Activated CD8-positive, alpha-beta memory T cell treated with anti-CD3 and anti-CD28 coated beads, Interleukin-2, amount 10 ng/mL, durations not matched to agents 7 days and 5 days (primary cell): Measurements from ENCODE around the gene RCE1. TPM values are rescaled to one million over a fixed set of nuclear protein-coding genes. Genes with fewer than 3 reads are reported as not detected.

Experiments used
- ATAC-seq: fragments of 150-1000 bp; cut with Tn5 transposase; one replicate; pipeline ENCODE4 v1.10.0; 2021; ENCODE audit warnings: moderate library complexity
- CTCF ChIA-PET: fragments of 350-600 bp; sonication (Branson Sonifier 250); formaldehyde crosslinking; loops from one replicate; lab custom pipeline; 2021; ENCODE audit warnings: antibody characterized with exemption; lab: Charles Lee
- DNase-seq: peaks from one replicate; pipeline ENCODE4 v3.0.0-alpha.2; 2020
- H3K27ac Mint-ChIP-seq: one replicate; pipeline ENCODE4 v1.8.0; 2021; ENCODE audit warnings: mild to moderate bottlenecking, mixed read lengths
- H3K27me3 Mint-ChIP-seq: one replicate; pipeline ENCODE4 v1.8.0; 2021; ENCODE audit warnings: mixed read lengths
- H3K36me3 Mint-ChIP-seq: one replicate; pipeline ENCODE4 v1.8.0; 2021; ENCODE audit warnings: mild to moderate bottlenecking, mixed read lengths
- H3K4me1 Mint-ChIP-seq: one replicate; pipeline ENCODE4 v1.8.0; 2021; ENCODE audit warnings: mixed read lengths
- H3K4me3 Mint-ChIP-seq: one replicate; pipeline ENCODE4 v1.8.0; 2021; ENCODE audit warnings: mild to moderate bottlenecking, moderate library complexity, mixed read lengths
- H3K9me3 Mint-ChIP-seq: one replicate; pipeline ENCODE4 v1.8.0; 2022; ENCODE audit warnings: low read depth, mixed read lengths
- total RNA-seq, 2 experiments: library from RNA; stranded (reverse); gene quantifications; one replicate each; pipeline ENCODE4 v1.2.3, GENCODE V29; 2021

The RCE1 gene
- total RNA-seq, 2 experiments from 2014 or later = 24.1 to 25.7 TPM

DNA sequence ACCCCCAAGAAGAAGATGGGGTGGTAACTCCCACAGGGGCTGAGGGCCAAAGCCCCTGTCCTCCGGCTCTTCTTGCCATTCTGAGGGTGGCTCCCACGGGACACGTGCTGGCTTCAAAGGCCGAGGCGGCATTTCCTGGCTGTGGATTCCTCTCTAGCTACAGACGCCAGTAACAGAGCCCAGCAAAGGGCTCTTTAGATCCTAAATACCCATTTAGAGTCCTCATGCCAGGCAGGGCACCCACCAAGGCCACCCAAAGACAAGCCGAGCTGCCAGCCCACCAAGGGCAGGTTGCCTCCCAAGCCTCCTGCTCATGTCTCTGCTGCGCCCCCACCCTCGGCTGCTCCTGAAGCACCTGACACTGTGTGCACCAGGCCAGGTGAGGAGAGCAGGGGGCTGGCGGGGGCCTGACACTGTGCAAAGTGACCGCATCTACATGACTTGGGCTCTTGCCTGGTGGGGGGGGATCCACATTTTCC is 19.4 kb downstream of the RCE1 start:
- no peaks in the 10 kb centered on the region for H3K9me3 Mint-ChIP-seq
- DNase-seq (no peak), ATAC-seq (no peak)
- H3K4me3 Mint-ChIP-seq = no peak overlapping the region
- peaks cover 7% of the 10 kb centered on the region for H3K4me1 Mint-ChIP-seq
- no peaks in the 10 kb centered on the region for H3K36me3 Mint-ChIP-seq
- no peak overlapping the region for H3K27ac Mint-ChIP-seq
- H3K27me3 Mint-ChIP-seq = no peaks in the 10 kb centered on the region
- CTCF ChIA-PET = no interaction called here

DNA sequence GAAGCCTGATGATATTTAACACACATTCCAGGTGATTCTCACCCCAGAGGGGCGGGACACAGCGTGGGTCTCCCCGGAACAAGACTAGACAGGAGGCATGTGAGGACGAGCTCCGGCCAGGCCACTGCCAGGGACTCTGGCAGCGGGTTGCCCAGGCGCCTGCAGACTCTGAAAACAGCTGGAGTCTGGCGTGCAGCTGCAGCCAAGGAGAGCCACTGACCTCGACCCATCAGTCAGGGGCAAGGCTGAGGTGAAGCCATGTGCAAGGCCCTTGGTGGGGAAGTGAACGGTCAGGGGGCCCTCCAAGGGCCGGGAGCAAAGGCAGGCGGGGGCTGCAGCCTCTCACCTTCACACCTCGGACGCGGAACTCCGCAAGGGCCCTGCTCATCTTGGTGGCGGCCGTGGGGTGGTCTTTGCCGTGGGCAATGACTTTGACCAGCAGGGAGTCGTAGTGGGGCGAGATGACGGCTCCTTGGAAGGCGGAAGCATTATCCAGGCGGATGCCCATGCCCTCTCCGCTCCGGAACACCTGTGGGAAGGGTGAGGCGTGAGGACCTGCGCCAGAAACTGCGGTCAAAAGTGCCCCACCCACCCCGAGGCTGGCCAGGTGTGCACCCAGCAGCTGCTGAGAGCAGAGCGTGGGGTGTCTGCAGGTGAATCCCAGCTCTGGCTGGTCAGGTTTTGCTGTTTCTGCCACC is 20.3 kb downstream of the RCE1 start:
- no peaks in the 10 kb centered on the region for H3K27me3 Mint-ChIP-seq
- no peaks in the 10 kb centered on the region for H3K9me3 Mint-ChIP-seq
- CTCF ChIA-PET = no interaction called here
- peaks cover 7% of the 10 kb centered on the region for H3K4me1 Mint-ChIP-seq
- no peaks in the 10 kb centered on the region for H3K36me3 Mint-ChIP-seq
- no peak for ATAC-seq
- no peak for DNase-seq
- no peak overlapping the region for H3K4me3 Mint-ChIP-seq
- H3K27ac Mint-ChIP-seq = no peak overlapping the region

DNA sequence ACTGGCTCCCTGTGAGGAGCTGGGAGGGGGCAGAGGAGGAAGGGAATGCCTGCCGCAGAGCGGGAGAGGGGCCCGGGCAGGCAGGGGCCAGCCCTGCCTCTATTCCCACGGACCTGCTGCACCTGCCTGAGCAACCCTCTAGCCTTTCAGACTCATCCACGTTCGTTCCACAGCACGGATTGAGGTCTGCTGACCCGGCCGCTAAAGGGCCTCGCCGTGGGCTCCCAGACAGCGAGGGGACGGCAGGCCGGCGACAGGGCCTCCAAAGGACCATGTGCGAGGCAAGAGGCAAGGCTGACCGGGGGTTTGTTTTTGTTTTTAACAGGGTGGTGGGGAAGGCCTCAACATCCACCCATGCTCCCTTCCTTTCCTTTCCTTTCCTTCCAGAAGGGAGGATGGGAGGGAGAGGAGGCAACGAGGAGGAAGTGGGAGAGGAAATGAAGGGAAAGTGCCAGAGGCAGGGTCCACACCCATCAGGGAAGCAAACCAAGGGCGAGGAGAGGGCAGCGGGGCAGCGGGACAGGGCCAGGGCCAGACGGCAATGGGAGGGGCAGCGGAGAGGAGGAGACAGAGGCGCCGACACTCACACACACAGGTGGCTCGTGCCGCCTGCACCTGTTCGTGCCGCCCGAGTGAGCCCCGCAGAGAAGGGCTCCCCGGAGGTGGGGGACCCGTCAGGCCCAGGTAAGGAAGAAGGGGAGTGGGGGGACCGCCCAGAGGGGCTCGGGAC is 21.1 kb downstream of the RCE1 start:
- CTCF ChIA-PET = no interaction called here
- H3K27ac Mint-ChIP-seq = no peak overlapping the region
- H3K27me3 Mint-ChIP-seq = no peaks in the 10 kb centered on the region
- no peak overlapping the region for H3K4me3 Mint-ChIP-seq
- DNase-seq (no peak), ATAC-seq (no peak)
- no peaks in the 10 kb centered on the region for H3K36me3 Mint-ChIP-seq
- no peaks in the 10 kb centered on the region for H3K9me3 Mint-ChIP-seq
- peaks cover 12% of the 10 kb centered on the region for H3K4me1 Mint-ChIP-seq

DNA sequence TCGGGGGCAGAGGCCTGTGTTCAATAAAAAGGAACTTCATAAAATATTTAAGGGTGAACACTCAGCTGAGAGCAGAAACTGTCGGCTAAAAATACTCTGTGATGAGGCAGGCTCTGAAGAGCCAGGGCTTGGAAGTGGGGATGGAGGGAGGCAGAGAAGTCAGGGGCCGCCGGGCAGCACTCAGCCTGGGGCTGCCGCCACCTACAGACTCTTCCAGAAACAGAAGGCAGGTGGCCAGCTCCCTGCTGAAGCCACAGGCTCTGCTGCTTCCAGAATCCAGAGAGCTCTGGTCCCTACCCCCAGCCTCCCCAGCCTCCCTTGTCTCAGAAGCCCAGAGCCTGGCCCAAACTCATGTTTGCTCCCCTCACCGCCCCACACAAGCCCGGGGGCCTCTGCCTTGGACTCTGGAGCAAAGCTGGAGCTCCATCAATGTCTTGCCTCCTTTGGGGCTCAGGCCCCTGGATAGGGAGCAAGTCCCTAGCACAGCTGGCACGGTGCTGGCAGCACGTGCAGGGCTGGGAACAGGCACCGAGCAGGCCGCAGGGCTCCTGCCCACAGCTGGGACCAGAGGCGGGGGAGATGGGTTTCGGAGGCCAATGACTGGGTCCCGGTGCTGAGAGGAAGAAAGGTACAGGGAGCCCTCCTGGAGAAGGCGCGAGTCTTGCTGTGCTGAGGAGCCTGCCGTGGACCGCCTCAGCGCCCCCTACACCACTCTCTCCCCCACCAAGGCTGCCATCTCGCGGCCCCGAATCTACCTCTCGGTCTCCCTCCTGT is 21.9 kb downstream of the RCE1 start:
- CTCF ChIA-PET = no interaction called here
- no peaks in the 10 kb centered on the region for H3K36me3 Mint-ChIP-seq
- H3K4me3 Mint-ChIP-seq = no peak overlapping the region
- ATAC-seq (no peak), DNase-seq (no peak)
- no peaks in the 10 kb centered on the region for H3K27me3 Mint-ChIP-seq
- no peak overlapping the region for H3K27ac Mint-ChIP-seq
- peaks cover 16% of the 10 kb centered on the region for H3K4me1 Mint-ChIP-seq
- H3K9me3 Mint-ChIP-seq = no peaks in the 10 kb centered on the region

DNA sequence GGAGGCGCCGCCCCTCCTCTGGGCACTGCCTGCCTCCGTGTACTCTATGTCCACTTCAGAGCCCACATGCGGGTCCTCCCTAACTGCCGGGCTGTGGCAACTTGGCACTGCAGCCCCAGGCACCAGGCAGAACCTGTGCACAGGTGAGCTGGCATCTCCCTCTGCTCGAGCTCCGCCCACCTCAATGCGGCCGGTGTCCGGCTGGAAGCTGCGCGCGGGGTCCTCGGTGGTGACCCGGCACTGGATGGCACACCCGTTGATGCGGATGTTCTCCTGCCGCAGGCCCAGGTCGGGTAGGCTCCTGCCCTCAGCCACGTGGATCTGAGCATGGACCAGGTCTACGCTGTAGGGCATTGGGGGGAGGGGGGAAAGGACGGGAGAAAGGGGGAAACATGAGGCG is 22.8 kb downstream of the RCE1 start:
- Mint-ChIP-seq H3K27me3 (no peaks in the 10 kb centered on the region), H3K4me3 (no peak overlapping the region), H3K27ac (no peak overlapping the region), H3K9me3 (no peaks in the 10 kb centered on the region), H3K4me1 (peaks cover 16% of the 10 kb centered on the region), H3K36me3 (no peaks in the 10 kb centered on the region)
- DNase-seq = no peak
- no peak for ATAC-seq
- CTCF ChIA-PET = no interaction called here

DNA sequence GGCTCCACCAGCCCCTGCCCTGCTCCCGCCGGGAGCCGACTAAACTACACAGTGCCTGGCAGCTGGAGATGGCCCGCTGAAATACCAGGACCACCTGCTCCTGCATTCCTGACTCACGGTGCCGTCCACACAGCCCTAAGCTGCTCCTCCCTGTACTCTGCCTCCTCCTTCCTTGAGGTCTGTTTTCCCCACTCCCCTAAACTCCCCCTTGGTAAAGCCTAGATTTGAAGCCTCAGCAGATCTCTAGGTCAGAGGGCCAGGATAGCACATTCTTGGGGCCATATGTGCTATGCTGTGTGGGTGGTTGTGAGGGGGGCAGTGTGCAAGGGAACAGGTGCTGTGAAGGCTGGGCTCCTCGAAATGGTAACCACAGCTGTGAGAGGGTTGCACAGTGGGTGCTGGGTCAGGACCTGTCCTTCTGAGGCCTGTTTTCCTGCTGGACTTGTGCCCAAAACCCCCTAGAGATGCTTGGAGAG is 23.3 kb downstream of the RCE1 start:
- ATAC-seq (no peak), DNase-seq (no peak)
- Mint-ChIP-seq H3K27ac (no peak overlapping the region), H3K4me3 (no peak overlapping the region), H3K27me3 (no peaks in the 10 kb centered on the region), H3K4me1 (peaks cover 16% of the 10 kb centered on the region), H3K9me3 (no peaks in the 10 kb centered on the region), H3K36me3 (no peaks in the 10 kb centered on the region)
- CTCF ChIA-PET = no interaction called here

DNA sequence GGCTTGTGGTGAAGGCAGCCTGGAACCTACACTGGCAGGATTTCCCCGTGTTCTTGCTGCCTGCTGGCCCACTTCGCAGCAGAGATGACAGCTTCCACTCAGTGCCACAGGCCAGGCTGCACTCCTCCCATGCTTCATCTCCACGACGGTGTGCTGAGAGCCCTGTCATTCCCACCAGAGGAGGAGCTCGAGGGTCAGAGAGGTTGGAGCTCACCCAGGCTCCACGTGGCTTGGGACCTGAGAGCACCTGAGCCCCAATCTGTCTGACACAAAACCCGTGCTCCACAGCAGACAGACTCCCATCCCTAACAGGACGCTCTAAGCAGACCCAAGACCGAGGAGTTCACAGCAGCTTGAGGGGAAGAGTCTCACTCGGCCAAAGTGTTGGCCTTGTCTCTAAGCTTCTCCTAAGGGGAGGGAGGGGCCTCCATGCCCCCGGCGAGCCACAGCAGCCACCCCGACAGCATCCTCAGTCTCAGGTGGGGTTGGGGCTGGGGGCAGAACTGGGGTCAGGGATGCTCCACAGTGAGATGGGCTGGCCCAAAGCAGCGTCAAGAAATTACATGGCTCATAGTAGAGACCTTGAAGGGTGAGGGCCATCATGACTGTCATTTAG is 24.3 kb downstream of the RCE1 start:
- Mint-ChIP-seq H3K4me1 (peaks cover 16% of the 10 kb centered on the region), H3K27me3 (no peaks in the 10 kb centered on the region), H3K36me3 (no peaks in the 10 kb centered on the region), H3K27ac (no peak overlapping the region), H3K9me3 (no peaks in the 10 kb centered on the region), H3K4me3 (no peak overlapping the region)
- CTCF ChIA-PET = interaction anchor here (1.6 kb wide), 1 partner anchor 11 kb away, joined by 5 read pairs; no protein-coding TSS in a partner anchor
- DNase-seq (no peak), ATAC-seq (no peak)

DNA sequence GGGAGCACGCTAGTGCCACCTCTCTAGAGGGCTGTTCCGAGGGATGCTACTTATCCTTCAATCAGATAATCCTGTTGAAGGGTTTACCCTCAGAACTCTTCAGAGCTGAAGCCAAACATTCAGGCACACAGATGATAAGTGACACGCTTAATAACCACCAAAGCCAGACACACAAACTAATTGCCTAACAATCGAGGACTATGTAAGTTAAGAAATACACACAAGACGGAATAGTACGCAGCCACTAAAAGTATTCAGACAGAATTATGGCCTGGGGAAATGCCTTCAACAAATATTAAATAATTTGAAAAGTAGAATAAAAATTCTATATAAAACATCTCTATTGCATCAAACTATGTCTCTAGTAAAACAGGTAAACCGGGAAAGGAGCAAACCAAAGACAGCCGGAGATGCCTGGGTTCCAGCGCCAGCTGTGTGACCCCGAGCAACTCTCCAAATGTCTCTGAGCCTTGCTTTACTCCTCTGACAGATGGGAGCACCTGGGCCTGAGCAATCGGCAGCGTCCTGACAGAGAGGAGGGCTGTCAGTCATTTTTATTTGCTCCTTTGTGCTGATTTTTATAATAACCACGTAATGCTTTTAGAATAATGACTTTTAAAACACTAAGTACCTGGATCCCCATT is 25.0 kb downstream of the RCE1 start:
- Mint-ChIP-seq H3K27ac (no peak overlapping the region), H3K4me3 (no peak overlapping the region), H3K27me3 (no peaks in the 10 kb centered on the region), H3K4me1 (peaks cover 16% of the 10 kb centered on the region), H3K9me3 (no peaks in the 10 kb centered on the region), H3K36me3 (no peaks in the 10 kb centered on the region)
- no peak for DNase-seq
- ATAC-seq = no peak
- CTCF ChIA-PET = interaction anchor here (1.6 kb wide), 1 partner anchor 12 kb away, joined by 5 read pairs; no protein-coding TSS in a partner anchor

DNA sequence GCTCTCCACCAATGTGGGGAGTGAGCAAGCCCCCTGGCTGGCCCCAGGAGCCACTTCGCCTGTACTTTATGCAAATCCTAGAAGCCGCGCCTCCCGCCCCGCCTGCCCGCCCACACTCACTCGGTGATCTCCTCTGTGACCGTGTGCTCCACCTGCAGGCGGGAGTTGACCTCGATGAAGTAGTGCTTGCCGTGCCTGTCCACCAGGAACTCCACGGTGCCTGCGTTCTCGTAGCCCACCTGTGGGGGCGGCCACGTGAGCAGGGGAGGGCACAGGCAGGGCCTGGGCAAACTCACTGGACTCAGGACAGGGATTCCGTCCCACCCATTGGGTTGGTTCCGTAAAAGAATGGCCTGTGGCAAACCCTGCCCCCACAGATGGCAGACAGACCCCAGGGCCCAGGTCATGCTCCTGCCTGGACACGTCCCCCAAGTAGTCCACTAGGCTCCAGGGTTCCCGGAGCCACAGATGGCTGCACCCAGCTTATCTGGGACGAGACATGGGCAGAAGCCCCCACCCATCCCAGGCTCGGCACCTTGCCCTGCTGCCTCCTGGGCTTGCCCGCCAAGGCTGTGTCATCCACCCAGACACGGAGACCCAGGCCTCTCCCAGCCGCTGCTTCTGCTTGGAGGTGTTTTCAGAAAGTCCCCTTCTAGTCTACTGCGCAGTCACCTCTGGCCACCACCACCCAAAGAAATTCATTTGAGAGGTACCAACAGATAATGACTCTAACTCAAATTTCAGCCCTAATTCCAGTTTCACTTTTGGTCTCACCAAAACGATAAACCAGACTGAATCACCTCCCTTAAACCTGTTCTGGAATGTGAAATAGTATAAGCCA is 25.7 kb downstream of the RCE1 start:
- no peaks in the 10 kb centered on the region for H3K27me3 Mint-ChIP-seq
- H3K27ac Mint-ChIP-seq = no peak overlapping the region
- CTCF ChIA-PET = interaction anchor here (1.4 to 2.0 kb wide), 2 partner anchors 9 to 13 kb away, joined by 3 to 8 read pairs; no protein-coding TSS in a partner anchor
- peak overlapping the region; percentile 36 for H3K4me3 Mint-ChIP-seq
- H3K9me3 Mint-ChIP-seq = no peaks in the 10 kb centered on the region
- peak; percentile 98 for ATAC-seq
- peaks cover 16% of the 10 kb centered on the region for H3K4me1 Mint-ChIP-seq
- DNase-seq = peak; percentile 89
- no peaks in the 10 kb centered on the region for H3K36me3 Mint-ChIP-seq

DNA sequence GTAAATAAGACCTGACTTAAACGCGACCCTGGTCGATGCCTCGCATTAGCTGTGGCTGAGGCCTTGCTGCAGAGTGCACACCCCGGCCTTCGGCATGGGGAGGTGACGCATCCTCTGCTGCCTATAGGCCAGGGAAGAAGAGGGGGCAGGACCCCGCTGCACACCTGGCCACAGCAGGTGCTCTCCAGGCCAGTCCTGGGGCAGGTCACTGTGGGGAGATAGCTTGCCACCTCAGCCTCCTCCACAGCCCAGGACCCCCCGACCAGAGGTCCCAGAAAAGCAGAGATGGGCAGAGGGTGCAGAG is 26.3 kb downstream of the RCE1 start:
- H3K9me3 Mint-ChIP-seq = no peaks in the 10 kb centered on the region
- CTCF ChIA-PET = interaction anchor here (1.4 to 2.0 kb wide), 2 partner anchors 10 to 12 kb away, joined by 3 to 8 read pairs; no protein-coding TSS in a partner anchor
- H3K36me3 Mint-ChIP-seq = no peaks in the 10 kb centered on the region
- H3K27ac Mint-ChIP-seq = no peak overlapping the region
- no peak overlapping the region for H3K4me3 Mint-ChIP-seq
- H3K27me3 Mint-ChIP-seq = no peaks in the 10 kb centered on the region
- DNase-seq (no peak), ATAC-seq (no peak)
- H3K4me1 Mint-ChIP-seq = peaks cover 16% of the 10 kb centered on the region

DNA sequence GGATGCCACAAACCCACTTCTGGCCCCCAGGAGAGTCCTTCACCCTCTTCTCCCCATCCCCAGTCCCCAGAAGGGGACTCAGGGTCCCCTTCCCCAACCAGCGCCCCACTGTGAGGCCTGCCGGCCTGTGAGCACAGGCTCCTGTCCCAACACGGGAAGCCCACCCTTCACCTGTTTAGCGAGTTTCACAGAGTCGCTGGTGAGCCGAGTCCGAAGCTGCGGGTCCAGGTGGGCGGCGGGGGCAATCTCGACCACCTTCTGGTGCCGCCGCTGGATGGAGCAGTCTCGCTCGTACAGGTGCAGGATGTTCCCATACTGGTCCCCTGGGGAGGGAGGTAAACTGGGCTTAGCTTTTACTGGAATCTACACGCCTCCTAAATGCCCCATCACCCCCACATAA is 26.9 kb downstream of the RCE1 start:
- DNase-seq = no peak
- H3K4me3 Mint-ChIP-seq = no peak overlapping the region
- peaks cover 5% of the 10 kb centered on the region for H3K27me3 Mint-ChIP-seq
- ATAC-seq = no peak
- H3K4me1 Mint-ChIP-seq = peaks cover 16% of the 10 kb centered on the region
- CTCF ChIA-PET = interaction anchor here (1.4 to 2.0 kb wide), 2 partner anchors 11 to 12 kb away, joined by 3 to 8 read pairs; no protein-coding TSS in a partner anchor
- H3K27ac Mint-ChIP-seq = no peak overlapping the region
- H3K36me3 Mint-ChIP-seq = no peaks in the 10 kb centered on the region
- no peaks in the 10 kb centered on the region for H3K9me3 Mint-ChIP-seq
